WERI-Rb-1 (cell line): ENCODE data around the gene TRAPPC14.
"Not testable (repeated sequence)": the region's sequence is repeated elsewhere in the genome, so short reads cannot be mapped to it uniquely, and the experiment has no call there.

ENCODE experiments used
- DNase-seq: peaks from one replicate; pipeline ENCODE4 v3.0.0-alpha.2; 2020
- H3K27ac ChIP-seq: fragments of 250-450 bp; sonication (Bioruptor Pico); 2 replicates; pipeline ENCODE4 v1.5.1; 2020; ENCODE audit warnings: mild to moderate bottlenecking, moderate library complexity
- H3K27me3 ChIP-seq: fragments of 250-450 bp; sonication (Bioruptor Pico); 2 replicates; pipeline ENCODE4 v1.5.1; 2021; ENCODE audit warnings: mild to moderate bottlenecking, low read depth, moderate library complexity; ENCODE audit not compliant: insufficient read depth, severe bottlenecking
- H3K36me3 ChIP-seq: fragments of 250-450 bp; sonication (Bioruptor Pico); 2 replicates; pipeline ENCODE4 v1.5.1; 2020; ENCODE audit warnings: mild to moderate bottlenecking, moderate library complexity
- H3K4me3 ChIP-seq: 2 replicates; pipeline ENCODE4 v1.5.1; 2011; ENCODE audit warnings: low read depth, mild to moderate bottlenecking, control low read depth, low read length
- H3K9me3 ChIP-seq: fragments of 250-450 bp; sonication (Bioruptor Pico); 2 replicates; pipeline ENCODE4 v1.5.1; 2021; ENCODE audit warnings: mild to moderate bottlenecking, moderate library complexity; ENCODE audit not compliant: severe bottlenecking
- CTCF ChIP-seq: IDR thresholded peaks from 2 replicates; pipeline ENCODE4 v1.5.1; 2011; ENCODE audit warnings: low read depth, mild to moderate bottlenecking, control low read depth, inconsistent platforms, low read length

Gene TRAPPC14

GRCh38 chr7:100132697-100133151, 25.8 kb downstream of the TRAPPC14 start:
- Histone ChIP-seq H3K36me3 (no peaks in the 10 kb centered on the region), H3K9me3 (no peaks in the 10 kb centered on the region), H3K27me3 (no peaks in the 10 kb centered on the region), H3K4me3 (no peak overlapping the region), H3K27ac (no peak overlapping the region)
- peak; percentile 97 for TF ChIP-seq CTCF
- peak; percentile 75 for DNase-seq

GRCh38 chr7:100132126-100132525, 26.4 kb downstream of the TRAPPC14 start:
- TF ChIP-seq CTCF = no peak
- DNase-seq = no peak
- Histone ChIP-seq H3K36me3 (no peaks in the 10 kb centered on the region), H3K9me3 (no peaks in the 10 kb centered on the region), H3K27ac (no peak overlapping the region), H3K4me3 (no peak overlapping the region), H3K27me3 (no peaks in the 10 kb centered on the region)

GRCh38 chr7:100130608-100131453, 27.7 kb downstream of the TRAPPC14 start:
- no peak overlapping the region for H3K4me3 ChIP-seq
- H3K27me3 ChIP-seq = no peaks in the 10 kb centered on the region
- peak; percentile 89 for DNase-seq
- TF ChIP-seq CTCF = peak; percentile 81
- no peaks in the 10 kb centered on the region for H3K9me3 ChIP-seq
- H3K27ac ChIP-seq = no peak overlapping the region
- no peaks in the 10 kb centered on the region for H3K36me3 ChIP-seq

- H3K4me3 ChIP-seq, H3K36me3 ChIP-seq, H3K9me3 ChIP-seq, H3K27ac ChIP-seq, DNase-seq, H3K27me3 ChIP-seq: not testable (repeated sequence)
These were observed 28.3 kb downstream of the TRAPPC14 start for GRCh38 chr7:100130220-100130607.

GRCh38 chr7:100128637-100128963, 29.9 kb downstream of the TRAPPC14 start:
- H3K27ac ChIP-seq = no peak overlapping the region
- no peaks in the 10 kb centered on the region for H3K9me3 ChIP-seq
- no peaks in the 10 kb centered on the region for H3K27me3 ChIP-seq
- H3K36me3 ChIP-seq = peaks cover 8% of the 10 kb centered on the region; the same call in 1 of the 2 replicates
- no peak for DNase-seq
- no peak overlapping the region for H3K4me3 ChIP-seq
- TF ChIP-seq CTCF = no peak

DNA sequence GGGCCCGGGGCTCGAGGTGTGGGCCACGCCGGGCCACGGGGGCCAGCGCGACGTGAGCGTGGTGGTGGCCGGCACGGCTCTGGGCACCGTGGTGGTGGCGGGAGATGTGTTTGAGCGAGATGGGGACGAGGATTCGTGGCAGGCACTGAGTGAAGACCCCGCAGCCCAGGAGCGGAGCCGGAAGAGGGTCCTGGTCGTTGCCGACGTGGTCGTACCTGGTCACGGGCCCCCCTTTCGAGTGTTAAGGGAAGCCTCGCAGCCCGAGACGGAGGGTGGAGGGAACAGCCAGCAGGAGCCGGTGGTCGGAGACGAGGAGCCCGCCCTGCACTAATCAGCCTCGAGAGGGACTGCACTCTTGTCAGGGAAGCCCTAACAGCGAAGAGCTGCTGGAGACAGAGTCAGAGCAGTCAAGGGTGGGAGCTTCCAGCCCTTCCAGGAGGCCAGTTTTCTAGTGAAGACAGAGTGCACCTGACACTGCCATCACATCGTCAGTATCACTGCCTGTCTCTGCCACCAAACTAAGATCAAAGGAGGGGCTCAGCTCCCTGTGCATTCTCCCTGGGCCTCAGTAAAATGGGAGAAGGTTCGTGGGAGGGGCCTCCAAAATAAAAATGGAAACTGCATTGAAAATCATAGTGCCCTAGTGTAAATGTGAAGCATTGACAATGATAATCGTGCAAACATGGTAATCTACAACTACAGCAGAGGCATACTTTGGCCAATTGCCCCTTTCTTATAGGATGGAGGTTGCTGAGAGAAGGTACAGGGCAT, 30.5 kb downstream of the TRAPPC14 start:
- H3K36me3 ChIP-seq = peaks cover 8% of the 10 kb centered on the region; the same call in 1 of the 2 replicates
- no peak for TF ChIP-seq CTCF
- H3K4me3 ChIP-seq = peak overlapping the region; percentile 95
- DNase-seq = peak; percentile 32
- H3K27ac ChIP-seq = peak overlapping the region; percentile 91
- no peaks in the 10 kb centered on the region for H3K27me3 ChIP-seq
- H3K9me3 ChIP-seq = no peaks in the 10 kb centered on the region
